Type B pancreatic cell (in vitro differentiated cells): ENCODE data around the gene EEF1B2. TPM values are rescaled to one million over a fixed set of nuclear protein-coding genes. Genes with fewer than 3 reads are reported as not detected.
A peak's percentile ranks its signal among the peaks of the same experiment; 100 is the strongest.
"Not testable (repeated sequence)": the region's sequence is repeated elsewhere in the genome, so short reads cannot be mapped to it uniquely, and the experiment has no call there.

Experiments
- DNase-seq: peaks from one replicate; pipeline ENCODE4 v3.0.0; 2021; ENCODE audit warnings: mixed read lengths; ENCODE audit not compliant: unreplicated experiment; ENCODE audit errors: extremely low spot score
- H3K27ac Mint-ChIP-seq: 2 replicates; pipeline ENCODE4 v1.8.0; 2021; ENCODE audit warnings: mild to moderate bottlenecking, mixed read lengths
- H3K27me3 Mint-ChIP-seq: 2 replicates; pipeline ENCODE4 v1.8.0; 2021; ENCODE audit warnings: mixed read lengths
- H3K36me3 Mint-ChIP-seq: 2 replicates; pipeline ENCODE4 v1.8.0; 2021; ENCODE audit warnings: mixed read lengths
- H3K4me1 Mint-ChIP-seq: one replicate; pipeline ENCODE4 v1.8.0; 2021; ENCODE audit warnings: mixed read lengths; ENCODE audit not compliant: unreplicated experiment
- H3K4me3 Mint-ChIP-seq: 2 replicates; pipeline ENCODE4 v1.8.0; 2021; ENCODE audit warnings: mild to moderate bottlenecking, mixed read lengths
- H3K9me3 Mint-ChIP-seq: 2 replicates; pipeline ENCODE4 v1.8.0; 2021; ENCODE audit warnings: mixed read lengths
- total RNA-seq: library from RNA; stranded (reverse); gene quantifications from 2 replicates; pipeline ENCODE4 v1.2.1, GENCODE V29; 2021; ENCODE audit warnings: low replicate concordance
- TF ChIP-seq, protein P1 (sequence below): fragments of 200-600 bp; sonication (generic); conservative IDR thresholded peaks from 2 replicates; pipeline ENCODE4 v1.5.0; 2021; ENCODE audit warnings: antibody characterized with exemption, mild to moderate bottlenecking

The EEF1B2 gene
- total RNA-seq, 1 donor from 2014 or later: 674 TPM

GRCh38 chr2:206160125-206160806 is 571 bp downstream of the EEF1B2 start:
- Mint-ChIP-seq H3K27me3 (no peaks in the 10 kb centered on the region), H3K4me1 (peaks cover 32% of the 10 kb centered on the region), H3K9me3 (peaks cover 4% of the 10 kb centered on the region), H3K27ac (peak overlapping the region; percentile 98), H3K36me3 (peaks cover 43% of the 10 kb centered on the region), H3K4me3 (peak overlapping the region; percentile 99)
- TF ChIP-seq, protein P1, sequence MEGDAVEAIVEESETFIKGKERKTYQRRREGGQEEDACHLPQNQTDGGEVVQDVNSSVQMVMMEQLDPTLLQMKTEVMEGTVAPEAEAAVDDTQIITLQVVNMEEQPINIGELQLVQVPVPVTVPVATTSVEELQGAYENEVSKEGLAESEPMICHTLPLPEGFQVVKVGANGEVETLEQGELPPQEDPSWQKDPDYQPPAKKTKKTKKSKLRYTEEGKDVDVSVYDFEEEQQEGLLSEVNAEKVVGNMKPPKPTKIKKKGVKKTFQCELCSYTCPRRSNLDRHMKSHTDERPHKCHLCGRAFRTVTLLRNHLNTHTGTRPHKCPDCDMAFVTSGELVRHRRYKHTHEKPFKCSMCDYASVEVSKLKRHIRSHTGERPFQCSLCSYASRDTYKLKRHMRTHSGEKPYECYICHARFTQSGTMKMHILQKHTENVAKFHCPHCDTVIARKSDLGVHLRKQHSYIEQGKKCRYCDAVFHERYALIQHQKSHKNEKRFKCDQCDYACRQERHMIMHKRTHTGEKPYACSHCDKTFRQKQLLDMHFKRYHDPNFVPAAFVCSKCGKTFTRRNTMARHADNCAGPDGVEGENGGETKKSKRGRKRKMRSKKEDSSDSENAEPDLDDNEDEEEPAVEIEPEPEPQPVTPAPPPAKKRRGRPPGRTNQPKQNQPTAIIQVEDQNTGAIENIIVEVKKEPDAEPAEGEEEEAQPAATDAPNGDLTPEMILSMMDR: no peak
- DNase-seq: no peak

DNA sequence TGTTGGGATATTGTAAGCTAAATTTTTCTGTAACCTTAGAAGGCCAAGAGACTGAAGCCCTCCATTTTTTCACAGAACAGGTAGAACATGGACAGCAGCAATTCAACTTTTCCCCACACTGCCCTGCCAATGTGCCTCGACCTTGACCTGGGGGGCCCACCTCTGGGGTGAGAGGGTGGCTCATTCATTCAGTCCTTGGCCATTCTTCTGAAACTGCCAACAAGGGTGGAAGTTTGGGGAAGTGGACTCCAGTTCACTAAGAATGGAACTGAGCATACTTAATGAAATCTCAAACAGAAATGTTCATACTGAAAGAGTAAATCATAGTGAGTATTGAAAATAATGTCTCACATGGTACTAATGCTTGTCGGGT is 1.1 kb downstream of the EEF1B2 start:
- Mint-ChIP-seq H3K9me3 (peaks cover 4% of the 10 kb centered on the region), H3K27ac (peak overlapping the region; percentile 98), H3K36me3 (peaks cover 43% of the 10 kb centered on the region), H3K4me1 (peaks cover 32% of the 10 kb centered on the region), H3K4me3 (peak overlapping the region; percentile 99), H3K27me3 (no peaks in the 10 kb centered on the region)
- TF ChIP-seq, protein P1: no peak
- DNase-seq: no peak

- peak overlapping the region; percentile 29 for H3K27ac Mint-ChIP-seq
- H3K36me3 Mint-ChIP-seq: peaks cover 42% of the 10 kb centered on the region
- peak overlapping the region; percentile 25 for H3K4me3 Mint-ChIP-seq
- H3K9me3 Mint-ChIP-seq, DNase-seq, H3K27me3 Mint-ChIP-seq: not testable (repeated sequence)
- H3K4me1 Mint-ChIP-seq: peaks cover 32% of the 10 kb centered on the region
Measured at GRCh38 chr2:206162401-206162800, 2.7 kb downstream of the EEF1B2 start.

DNA sequence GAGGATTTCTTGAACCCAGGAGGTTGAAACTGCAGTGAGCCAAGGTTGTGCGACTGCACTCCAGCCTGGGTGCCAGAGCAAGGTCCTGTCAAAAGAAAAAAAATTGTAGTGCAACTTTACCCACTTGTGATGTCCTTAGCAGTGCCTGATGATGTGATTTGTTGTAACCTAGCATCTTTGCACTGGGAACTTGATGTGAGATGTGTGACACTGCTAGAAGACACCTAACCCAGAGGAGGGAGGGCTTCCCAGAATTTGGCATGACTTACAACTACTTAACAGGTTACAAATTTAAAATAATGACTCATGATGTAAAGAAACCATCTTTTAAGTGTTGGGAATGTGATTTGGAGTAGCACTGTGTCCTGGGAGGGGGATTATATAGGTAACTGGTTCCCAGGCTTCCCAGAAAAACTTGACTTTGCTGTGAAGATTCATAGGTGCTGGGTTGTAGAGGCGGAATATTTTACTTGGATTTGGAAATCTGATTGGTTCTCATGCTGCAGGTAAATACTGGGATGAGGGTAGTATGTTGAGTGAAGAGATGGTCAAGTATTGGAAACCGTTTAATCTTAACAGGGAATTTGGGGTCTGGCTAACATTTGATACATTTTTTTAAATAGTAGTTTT is 3.7 kb downstream of the EEF1B2 start:
- Mint-ChIP-seq H3K27me3 (no peaks in the 10 kb centered on the region), H3K27ac (peak overlapping the region; percentile 26), H3K36me3 (peaks cover 40% of the 10 kb centered on the region), H3K4me3 (peak overlapping the region; percentile 27), H3K9me3 (peaks cover under 1% of the 10 kb centered on the region), H3K4me1 (peaks cover 28% of the 10 kb centered on the region)
- TF ChIP-seq, protein P1: no peak
- no peak for DNase-seq

GRCh38 chr2:206164261-206164862 is 4.7 kb downstream of the EEF1B2 start:
- no peaks in the 10 kb centered on the region for H3K27me3 Mint-ChIP-seq
- H3K27ac Mint-ChIP-seq: peak overlapping the region; percentile 36
- DNase-seq: no peak
- peak overlapping the region; percentile 2 for H3K4me3 Mint-ChIP-seq
- TF ChIP-seq, protein P1: peak; percentile 91
- peaks cover 36% of the 10 kb centered on the region for H3K36me3 Mint-ChIP-seq
- H3K4me1 Mint-ChIP-seq: peaks cover 27% of the 10 kb centered on the region
- H3K9me3 Mint-ChIP-seq: peaks cover 2% of the 10 kb centered on the region

DNA sequence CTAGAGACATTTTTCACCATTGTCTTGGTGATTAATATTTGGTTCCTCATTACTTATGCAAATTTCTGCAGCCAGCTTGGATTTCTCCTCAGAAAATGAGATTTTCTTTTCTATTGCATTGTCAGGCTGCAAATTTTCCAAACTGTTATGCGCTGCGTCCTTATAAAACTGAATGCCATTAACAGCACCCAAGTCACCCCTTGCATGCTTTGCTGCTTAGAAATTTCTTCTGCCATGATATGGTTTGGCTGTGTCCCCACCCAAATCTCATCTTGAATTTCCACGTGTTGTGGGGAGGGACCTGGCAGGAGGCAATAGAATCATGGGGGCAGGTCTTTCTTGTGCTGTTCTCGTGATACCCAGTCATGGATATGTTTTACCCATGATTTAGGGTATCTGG is 8.5 kb downstream of the EEF1B2 start:
- Mint-ChIP-seq H3K36me3 (peaks cover 28% of the 10 kb centered on the region), H3K9me3 (peaks cover 12% of the 10 kb centered on the region)
- not testable (repeated sequence) for DNase-seq, H3K4me1 Mint-ChIP-seq, H3K4me3 Mint-ChIP-seq, H3K27ac Mint-ChIP-seq, H3K27me3 Mint-ChIP-seq

GRCh38 chr2:206171624-206172397 is 12.1 kb downstream of the EEF1B2 start:
- Mint-ChIP-seq H3K36me3 (peaks cover 14% of the 10 kb centered on the region), H3K9me3 (peaks cover 12% of the 10 kb centered on the region)
- H3K27ac Mint-ChIP-seq, DNase-seq, H3K27me3 Mint-ChIP-seq, H3K4me3 Mint-ChIP-seq, H3K4me1 Mint-ChIP-seq: not testable (repeated sequence)
